ENCODE data around the gene GPR39.
A peak's percentile ranks its signal among the peaks of the same experiment; 100 is the strongest.

The GPR39 gene

GRCh38 chr2:132448771-132449170 lies 32.2 kb downstream of the GPR39 start:
- no peak for DNase-seq

DNA sequence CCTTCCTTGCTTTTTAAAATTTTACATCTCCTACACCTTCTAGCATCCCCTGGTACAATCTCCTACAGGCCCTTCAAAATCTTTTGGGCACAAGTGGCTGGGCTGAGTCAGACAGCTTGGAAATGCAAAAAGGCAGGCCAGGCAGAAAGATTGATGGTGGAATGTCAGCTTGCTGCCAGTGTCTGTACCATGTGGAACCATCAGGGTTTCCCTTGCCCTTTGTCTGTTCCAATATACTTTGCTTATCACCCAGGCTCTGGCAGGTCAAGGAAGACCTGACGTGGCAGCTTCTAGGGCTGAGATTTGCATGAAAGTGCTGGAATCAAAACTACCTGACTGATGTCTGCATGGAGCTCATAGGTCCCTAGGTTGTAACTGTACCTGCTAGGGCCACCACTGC lies 33.3 kb downstream of the GPR39 start:
- no peak for DNase-seq

DNA sequence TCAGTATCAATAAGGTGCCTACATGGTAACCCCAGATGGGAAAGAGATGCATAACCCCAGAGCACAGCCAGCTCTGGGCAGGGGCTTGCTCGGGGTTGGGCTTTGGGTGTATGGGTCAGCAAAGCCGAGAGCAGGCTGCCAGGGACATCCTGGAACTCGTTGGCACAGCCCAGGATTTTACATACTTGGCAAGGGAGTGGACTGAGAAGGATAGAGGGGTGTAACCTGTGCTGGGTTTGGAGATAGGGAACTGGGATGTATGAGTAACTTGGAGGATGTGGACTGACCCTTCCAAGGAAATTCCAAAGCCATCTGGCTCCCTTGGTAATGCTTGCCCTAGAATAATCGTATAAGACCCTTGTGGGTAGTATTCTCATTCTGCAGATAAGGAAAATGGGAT lies 44.2 kb downstream of the GPR39 start:
- DNase-seq: no peak

GRCh38 chr2:132462236-132462635 lies 45.6 kb downstream of the GPR39 start:
- DNase-seq: no peak

- no peak for DNase-seq
Measured at GRCh38 chr2:132463719-132464118, 47.1 kb downstream of the GPR39 start.

- DNase-seq: no peak
Measured at GRCh38 chr2:132465917-132466316, 49.3 kb downstream of the GPR39 start.

- DNase-seq: no peak
Measured at GRCh38 chr2:132466428-132467028, 49.9 kb downstream of the GPR39 start.

DNA sequence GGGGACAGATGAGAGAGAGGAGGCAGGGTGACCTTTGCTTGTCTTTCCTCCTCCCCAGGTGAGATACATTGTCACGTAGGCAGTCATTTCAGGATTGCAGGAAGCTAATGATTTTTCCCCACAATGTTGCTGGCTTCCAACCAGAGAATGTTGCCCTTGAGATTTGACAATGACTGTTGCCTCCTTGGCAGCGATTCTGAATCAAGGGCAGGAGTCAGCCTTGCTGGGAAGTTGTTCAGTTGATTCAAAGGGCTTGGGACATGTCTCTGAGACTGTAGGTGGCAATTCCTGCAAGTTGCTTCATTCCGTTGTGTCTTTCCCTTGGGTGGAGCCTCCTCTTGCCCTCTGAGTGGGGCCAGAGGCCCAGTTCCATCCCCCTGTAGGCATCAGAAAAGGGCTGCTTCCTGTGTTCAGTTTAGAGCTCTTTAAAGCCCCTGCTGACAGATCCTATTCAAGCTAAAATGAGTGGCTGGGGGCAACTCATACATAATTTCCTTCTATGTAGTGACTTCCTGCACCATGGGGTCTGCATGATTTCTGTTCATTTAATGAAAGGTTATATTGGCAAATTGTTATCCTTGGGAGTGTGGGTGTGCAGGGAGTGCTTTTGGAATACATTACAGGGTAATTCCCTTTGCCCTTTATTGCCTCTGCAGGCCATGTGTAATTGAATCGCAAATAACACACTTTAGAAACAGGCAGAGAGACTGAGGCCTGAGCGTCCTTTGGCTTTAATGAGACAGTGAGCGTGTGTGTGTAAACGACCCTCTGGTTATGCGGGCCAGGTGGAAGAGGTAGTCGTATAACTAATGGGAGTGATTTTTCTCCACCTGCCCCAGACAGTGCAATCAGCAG lies 52.4 kb downstream of the GPR39 start:
- no peak for DNase-seq

GRCh38 chr2:132470746-132471145 lies 54.1 kb downstream of the GPR39 start:
- no peak for DNase-seq

DNA sequence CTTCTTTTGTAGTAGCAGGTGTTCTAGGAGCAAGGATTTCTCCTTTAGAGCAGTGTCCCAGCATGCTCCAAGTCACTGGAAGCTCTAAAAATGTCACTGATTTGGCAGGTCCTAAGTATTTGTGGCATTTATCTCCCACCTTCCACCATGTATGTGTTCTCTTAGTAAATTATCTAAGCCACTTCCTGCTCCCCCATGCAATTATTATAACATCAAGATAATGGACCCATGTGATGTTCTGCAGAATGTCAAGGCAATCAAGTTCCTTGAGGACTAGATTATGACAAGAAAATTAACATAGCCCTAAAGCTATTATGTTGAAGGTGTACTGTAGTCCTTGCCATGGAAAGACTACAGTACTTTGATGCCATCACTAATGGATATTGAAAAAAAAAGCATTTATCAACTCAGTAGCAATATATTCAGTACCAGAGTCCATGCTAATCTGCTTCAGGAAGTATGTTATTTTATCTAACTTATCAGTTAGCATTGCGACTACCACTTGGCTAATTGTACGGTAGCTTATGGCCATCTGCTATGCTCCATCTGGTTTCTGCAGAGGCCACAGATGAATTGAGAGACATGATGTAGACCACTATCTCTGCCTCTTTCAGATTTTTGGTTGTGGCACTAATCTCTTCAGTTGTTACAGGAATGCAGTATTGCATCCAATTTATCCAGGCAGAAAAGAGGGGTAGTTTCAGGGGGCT lies 56.7 kb downstream of the GPR39 start:
- DNase-seq: no peak

DNA sequence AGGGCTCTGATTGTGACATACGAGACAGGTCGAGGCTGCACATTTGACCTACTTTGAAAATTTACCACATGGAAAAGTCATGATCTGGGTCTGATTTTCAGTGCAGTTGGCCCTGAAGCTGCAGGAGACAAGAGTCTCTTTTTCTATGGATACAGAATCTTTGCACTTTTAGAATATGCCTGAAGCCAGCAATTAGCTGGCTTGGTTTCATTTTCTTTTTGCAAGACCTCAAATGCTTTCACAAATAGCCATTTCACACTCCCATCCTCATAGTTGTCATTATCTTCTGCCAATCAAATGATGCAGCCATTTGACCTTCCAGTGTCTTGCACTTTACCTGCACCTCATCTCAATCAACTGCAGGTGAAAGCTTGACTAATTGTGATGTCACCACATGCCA lies 59.0 kb downstream of the GPR39 start:
- DNase-seq: no peak

DNA sequence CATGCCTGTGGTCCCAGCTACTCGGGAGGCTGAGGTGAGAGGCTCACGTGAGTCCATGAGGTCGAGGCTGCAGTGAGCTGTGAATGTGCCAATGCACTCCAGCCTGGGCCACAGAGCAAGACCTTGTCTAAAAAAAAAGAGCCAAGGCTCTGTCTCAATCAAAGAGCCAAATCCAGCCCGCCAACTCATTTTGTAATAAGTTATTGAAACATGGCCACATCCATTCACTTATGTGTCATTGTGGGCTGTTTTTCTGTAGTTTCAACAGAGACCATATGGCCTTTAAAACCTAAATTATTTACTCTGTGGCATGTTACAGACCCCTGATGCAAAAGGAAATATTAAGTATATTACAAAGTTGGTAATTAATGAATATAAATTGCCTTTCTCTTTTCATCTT lies 60.8 kb downstream of the GPR39 start:
- DNase-seq: no peak

DNA sequence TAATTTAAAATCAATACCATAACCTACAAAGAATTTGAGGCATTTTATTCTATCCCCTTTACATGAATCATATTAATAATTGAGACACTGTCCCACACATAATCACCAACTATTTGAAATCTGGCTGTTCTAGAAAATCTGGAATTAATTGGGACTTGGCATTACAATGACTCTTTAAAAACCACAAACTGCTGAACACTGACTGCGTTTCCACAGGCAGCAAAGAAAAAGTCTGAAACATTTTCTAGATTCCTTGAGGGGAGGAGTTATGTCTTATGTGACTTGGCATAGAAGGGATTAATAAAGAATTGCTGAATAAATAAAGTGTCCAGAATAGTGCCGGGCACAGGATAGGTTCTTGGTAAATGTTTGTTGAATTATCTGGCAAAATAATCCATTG lies 61.4 kb downstream of the GPR39 start:
- no peak for DNase-seq

DNA sequence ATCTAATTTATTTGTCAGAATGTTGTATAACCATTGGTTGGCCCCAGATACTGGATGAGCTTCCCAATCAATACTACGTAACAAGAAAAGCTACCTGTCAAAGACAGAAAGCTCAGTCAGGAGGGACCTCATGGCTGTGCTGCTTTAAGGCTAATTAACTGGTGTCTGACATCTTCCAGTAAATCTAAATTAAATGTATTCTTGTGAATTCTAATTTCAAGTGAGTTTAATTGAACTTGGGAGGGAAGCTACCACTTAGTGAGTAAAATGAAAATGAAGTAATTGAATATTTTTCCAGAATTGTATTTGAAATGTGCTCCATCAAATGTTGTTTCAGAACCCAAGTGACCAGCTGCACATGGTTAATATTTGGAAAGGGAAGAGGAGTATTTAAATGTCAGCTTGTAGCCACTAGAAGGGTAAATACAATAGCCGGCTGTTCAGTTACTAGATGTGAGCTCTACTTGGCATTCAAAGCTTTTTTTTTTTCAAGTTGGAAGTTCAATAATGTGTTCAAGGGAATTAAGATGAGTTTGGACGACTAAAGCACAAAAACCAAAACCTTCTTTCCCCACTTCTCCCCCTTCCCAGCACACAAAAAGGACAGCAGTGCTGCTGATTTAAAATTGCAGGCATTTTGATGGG lies 62.0 kb downstream of the GPR39 start:
- DNase-seq: peak; percentile 55

- DNase-seq: peak; percentile 47
Measured at GRCh38 chr2:132479155-132479554, 62.5 kb downstream of the GPR39 start.

DNA sequence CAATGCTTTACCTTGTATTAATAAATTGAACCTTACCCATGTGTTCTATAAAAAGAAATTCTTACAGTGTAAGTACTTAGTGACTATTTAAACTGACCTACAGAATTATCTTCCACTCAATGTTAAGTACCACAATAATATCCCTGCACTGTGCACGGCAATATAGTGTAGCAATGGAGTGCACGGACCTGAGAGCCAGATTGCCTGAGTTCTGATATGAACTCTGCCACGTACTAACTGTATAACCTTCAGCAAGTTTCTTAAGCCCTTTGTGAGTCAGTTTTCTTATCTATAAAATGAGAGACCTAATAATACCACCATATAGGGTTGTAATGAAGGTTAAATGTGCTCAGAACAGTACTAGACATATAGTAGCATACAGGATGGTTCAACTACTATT lies 66.2 kb downstream of the GPR39 start:
- no peak for DNase-seq

GRCh38 chr2:132484144-132484543 lies 67.5 kb downstream of the GPR39 start:
- DNase-seq: no peak

GRCh38 chr2:132488491-132488890 lies 71.9 kb downstream of the GPR39 start:
- no peak for DNase-seq

DNA sequence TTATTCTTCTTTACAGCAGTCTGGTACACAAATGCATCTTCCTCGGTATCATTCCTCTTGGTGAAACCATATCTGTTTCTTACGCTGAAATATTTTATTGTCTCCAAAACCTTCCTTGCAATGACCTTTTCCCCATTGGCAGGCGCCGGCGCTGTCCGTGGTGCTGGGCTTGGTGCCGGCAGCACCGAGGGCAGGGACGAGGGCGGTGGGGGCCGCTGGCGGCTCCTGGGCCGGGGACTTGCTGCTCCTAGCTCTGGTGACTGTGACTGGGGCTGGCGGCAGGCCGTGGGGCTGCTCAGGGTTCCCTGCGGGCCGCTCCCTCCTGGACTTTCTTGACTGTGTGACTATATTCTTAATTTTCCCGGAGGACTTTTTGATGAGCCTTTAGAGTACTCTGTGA lies 72.5 kb downstream of the GPR39 start:
- no peak for DNase-seq

DNA sequence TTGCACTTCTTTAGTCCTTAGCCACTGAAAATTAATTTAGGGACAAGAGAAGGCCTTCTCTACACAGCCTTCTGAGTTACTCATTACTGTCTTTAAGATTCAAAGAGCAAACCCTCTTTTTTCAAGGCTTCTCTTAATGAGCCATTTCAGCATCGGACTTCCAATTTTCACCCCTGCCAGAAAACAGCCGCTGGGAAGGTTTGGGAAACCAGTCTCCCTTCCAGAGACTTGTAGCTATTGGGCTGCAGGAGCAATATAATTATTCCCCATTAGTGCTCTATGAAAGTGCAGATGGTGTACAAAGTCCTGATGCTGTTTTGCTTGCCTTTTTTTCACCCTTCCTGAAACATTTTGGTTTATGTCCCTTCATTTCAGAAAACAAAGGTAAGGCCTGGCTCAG lies 79.3 kb downstream of the GPR39 start:
- DNase-seq: no peak

GRCh38 chr2:132496555-132496954 lies 80.0 kb downstream of the GPR39 start:
- no peak for DNase-seq

- DNase-seq: no peak
Measured at GRCh38 chr2:132497591-132497990, 81.0 kb downstream of the GPR39 start.

- DNase-seq: no peak
Measured at GRCh38 chr2:132503701-132504100, 87.1 kb downstream of the GPR39 start.

- no peak for DNase-seq
Measured at GRCh38 chr2:132515010-132515409, 98.4 kb downstream of the GPR39 start.

Measured in SHP77 treated with DMSO at 0.1 percent for 48 hours (cell line).